GM13977 (cell line): ENCODE data around the gene B4GALT6.

Source experiments
- DNase-seq: peaks from one replicate; pipeline ENCODE4 v3.0.0; 2012; ENCODE audit warnings: low spot score
- CTCF ChIP-seq: IDR thresholded peaks from 2 replicates; pipeline ENCODE4 v1.5.1; 2012; ENCODE audit warnings: mild to moderate bottlenecking, control low read depth; ENCODE audit not compliant: insufficient read depth; ENCODE audit errors: extremely low read depth, missing control alignments
- in situ Hi-C: fragments of 300-500 bp; cut with MboI; formaldehyde crosslinking; loops from one replicate; pipeline ENCODE4 v1.12.0; 2022; ENCODE audit warnings: low sequenced_read_pairs, low pct_unique_long_range_greater_than_20kb, mixed read lengths, inconsistent platforms; ENCODE audit not compliant: unreplicated experiment

The B4GALT6 gene

GRCh38 chr18:31721601-31722000 lies 37.2 kb upstream of the B4GALT6 start:
- DNase-seq, result no peak
- TF ChIP-seq CTCF, result no peak
- in situ Hi-C loops, result loop anchor here (10.0 kb wide), 1 partner anchor 167 kb away; no protein-coding TSS in a partner anchor

GRCh38 chr18:31720867-31721266 lies 36.5 kb upstream of the B4GALT6 start:
- TF ChIP-seq CTCF, result no peak
- in situ Hi-C loops, result loop anchor here (10.0 kb wide), 1 partner anchor 166 kb away; no protein-coding TSS in a partner anchor
- DNase-seq, result no peak

GRCh38 chr18:31719363-31720006 lies 35.1 kb upstream of the B4GALT6 start:
- in situ Hi-C loops, result loop anchor here (10.0 kb wide), 1 partner anchor 165 kb away; no protein-coding TSS in a partner anchor

GRCh38 chr18:31718386-31718785 lies 34.0 kb upstream of the B4GALT6 start:
- in situ Hi-C loops, result no loop called here
- no peak for TF ChIP-seq CTCF
- DNase-seq, result no peak

More at GRCh38 chr18:31719363-31720006, 35.1 kb upstream of the B4GALT6 start:
- DNase-seq, result no peak
- no peak for TF ChIP-seq CTCF

- in situ Hi-C loops, result no loop called here
- peak; percentile 25 for DNase-seq
- no peak for TF ChIP-seq CTCF
These were observed 32.0 kb upstream of the B4GALT6 start for GRCh38 chr18:31716362-31716761.

GRCh38 chr18:31711365-31712172 lies 27.2 kb upstream of the B4GALT6 start:
- in situ Hi-C loops, result no loop called here
- no peak for TF ChIP-seq CTCF
- no peak for DNase-seq
